WTC11 (cell line): ENCODE data around the gene TACR1. TPM values are rescaled to one million over a fixed set of nuclear protein-coding genes. Genes with fewer than 3 reads are reported as not detected.
"Not testable (repeated sequence)": the region's sequence is repeated elsewhere in the genome, so short reads cannot be mapped to it uniquely, and the experiment has no call there.

Source experiments
- ATAC-seq: fragments of 200-7000 bp; cut with Tn5 transposase; 2 replicates; pipeline ENCODE4 v1.10.0; 2021; ENCODE audit warnings: mild to moderate bottlenecking, moderate library complexity
- CTCF ChIA-PET: fragments of 300-600 bp; sonication (Branson Sonifier 250); formaldehyde crosslinking; loops from one replicate; lab custom pipeline; 2021; ENCODE audit warnings: antibody characterized with exemption; lab: Charles Lee
- POLR2A ChIA-PET: fragments of 350-600 bp; sonication (Branson Sonifier 250); formaldehyde crosslinking; loops from one replicate; lab custom pipeline; 2021; ENCODE audit warnings: antibody characterized with exemption; lab: Charles Lee
- DNase-seq: peaks from one replicate; pipeline ENCODE4 v3.0.0; 2021; ENCODE audit warnings: low spot score
- H3K27ac Mint-ChIP-seq: 2 replicates; pipeline ENCODE4 v1.8.0; 2021; ENCODE audit warnings: mixed read lengths
- H3K27me3 Mint-ChIP-seq: 2 replicates; pipeline ENCODE4 v1.8.0; 2021; ENCODE audit warnings: low read depth, mild to moderate bottlenecking, moderate library complexity, mixed read lengths
- H3K36me3 Mint-ChIP-seq: 2 replicates; pipeline ENCODE4 v1.8.0; 2021; ENCODE audit warnings: mixed read lengths
- H3K4me1 Mint-ChIP-seq: 2 replicates; pipeline ENCODE4 v1.8.0; 2022; ENCODE audit warnings: mixed read lengths
- H3K4me3 Mint-ChIP-seq: 2 replicates; pipeline ENCODE4 v1.8.0; 2021; ENCODE audit warnings: mild to moderate bottlenecking, moderate library complexity, mixed read lengths
- H3K9me3 Mint-ChIP-seq: 2 replicates; pipeline ENCODE4 v1.8.0; 2021; ENCODE audit warnings: mixed read lengths
- ATF1 ChIP-seq: sonication (generic); formaldehyde crosslinking; IDR thresholded peaks from 2 replicates; pipeline ENCODE4 v1.8.1; 2023; ENCODE audit warnings: mild to moderate bottlenecking, moderate library complexity, missing genetic modification reagents
- CREB1 ChIP-seq: sonication (generic); formaldehyde crosslinking; IDR thresholded peaks from 2 replicates; pipeline ENCODE4 v1.8.0; 2023; ENCODE audit warnings: mild to moderate bottlenecking, missing genetic modification reagents
- ERG ChIP-seq: fragments of 250-450 bp; sonication (Bioruptor Pico); IDR thresholded peaks from 2 replicates; pipeline ENCODE4 v1.8.0; 2021; ENCODE audit warnings: mild to moderate bottlenecking
- FOXJ3 ChIP-seq: sonication (generic); formaldehyde crosslinking; IDR thresholded peaks from 2 replicates; pipeline ENCODE4 v1.9.0; 2021; ENCODE audit warnings: missing genetic modification reagents, mild to moderate bottlenecking, borderline replicate concordance
- GRHL2 ChIP-seq: fragments of 250-450 bp; sonication (Bioruptor Pico); IDR thresholded peaks from 2 replicates; pipeline ENCODE4 v1.8.0; 2022; ENCODE audit warnings: mild to moderate bottlenecking, moderate library complexity; ENCODE audit not compliant: insufficient replicate concordance, severe bottlenecking
- ZMAT4 ChIP-seq: fragments of 250-450 bp; sonication (Bioruptor Pico); IDR thresholded peaks from 2 replicates; pipeline ENCODE4 v1.9.0; 2021; ENCODE audit warnings: mild to moderate bottlenecking
- ZNF396 ChIP-seq: fragments of 250-450 bp; sonication (Bioruptor Pico); IDR thresholded peaks from 2 replicates; pipeline ENCODE4 v1.8.0; 2021; ENCODE audit warnings: mild to moderate bottlenecking, moderate library complexity, borderline replicate concordance
- total RNA-seq: library from RNA; stranded (reverse); gene quantifications from 3 replicates; pipeline ENCODE4 v1.2.3, GENCODE V29; 2021
- TF ChIP-seq, protein P1 (sequence below): sonication (generic); formaldehyde crosslinking; IDR thresholded peaks from 2 replicates; pipeline ENCODE4 v1.8.0; 2022; ENCODE audit warnings: mild to moderate bottlenecking, missing genetic modification reagents

The TACR1 gene
- total RNA-seq, 1 experiment from 2014 or later, result 0.13 TPM

GRCh38 chr2:75147884-75148283 lies 51.4 kb downstream of the TACR1 start:
- H3K4me1 Mint-ChIP-seq, DNase-seq, H3K27ac Mint-ChIP-seq, H3K36me3 Mint-ChIP-seq, H3K27me3 Mint-ChIP-seq, H3K4me3 Mint-ChIP-seq, POLR2A ChIA-PET, ATAC-seq: not testable (repeated sequence)
- CTCF ChIA-PET, result interaction anchor here (0.8 to 1.1 kb wide), 2 partner anchors 17 to 226 kb away, joined by 3 read pairs; no protein-coding TSS in a partner anchor
- peaks cover 23% of the 10 kb centered on the region for H3K9me3 Mint-ChIP-seq

DNA sequence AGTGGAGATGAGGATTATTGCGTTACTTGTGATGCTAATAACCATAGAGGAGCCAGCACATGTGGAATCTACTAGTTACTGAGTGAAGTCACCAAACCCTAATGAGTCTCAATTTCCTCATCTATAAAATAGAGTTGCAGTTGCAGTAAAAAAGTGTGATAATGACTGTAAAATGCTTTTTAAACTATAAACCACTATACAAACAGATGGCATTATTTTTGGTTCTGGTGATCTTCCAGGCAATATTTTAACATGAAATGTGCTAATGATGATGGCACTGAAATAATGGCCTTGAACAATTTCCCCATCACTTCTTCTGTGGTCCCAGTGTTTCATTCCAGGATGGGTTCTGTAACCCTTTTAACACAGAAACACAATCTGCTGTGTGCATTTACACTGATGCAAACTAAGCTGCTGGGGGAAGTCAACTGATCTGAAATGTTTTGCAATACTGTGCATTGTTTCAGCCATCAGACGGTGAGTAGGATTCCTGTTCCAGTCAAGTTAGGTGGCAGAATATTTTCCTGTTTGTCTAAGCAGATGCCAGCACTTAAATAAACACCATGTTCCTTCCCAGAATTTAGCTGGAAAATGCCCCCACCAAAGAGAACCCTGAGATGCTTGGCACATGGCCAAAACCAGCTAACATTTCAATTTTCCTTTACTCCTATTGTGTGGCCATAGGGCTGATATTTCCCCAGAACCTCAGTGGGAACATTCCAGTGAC lies 52.6 kb downstream of the TACR1 start:
- Mint-ChIP-seq H3K4me1 (no peaks in the 10 kb centered on the region), H3K4me3 (no peak overlapping the region), H3K36me3 (peaks cover 5% of the 10 kb centered on the region; the same call in 1 of the 2 replicates), H3K9me3 (peaks cover 20% of the 10 kb centered on the region), H3K27me3 (no peaks in the 10 kb centered on the region), H3K27ac (no peak overlapping the region)
- no peak for TF ChIP-seq ATF1 (CRISPR knock-in tag)
- TF ChIP-seq CREB1 (CRISPR knock-in tag), result no peak
- TF ChIP-seq, protein P1, sequence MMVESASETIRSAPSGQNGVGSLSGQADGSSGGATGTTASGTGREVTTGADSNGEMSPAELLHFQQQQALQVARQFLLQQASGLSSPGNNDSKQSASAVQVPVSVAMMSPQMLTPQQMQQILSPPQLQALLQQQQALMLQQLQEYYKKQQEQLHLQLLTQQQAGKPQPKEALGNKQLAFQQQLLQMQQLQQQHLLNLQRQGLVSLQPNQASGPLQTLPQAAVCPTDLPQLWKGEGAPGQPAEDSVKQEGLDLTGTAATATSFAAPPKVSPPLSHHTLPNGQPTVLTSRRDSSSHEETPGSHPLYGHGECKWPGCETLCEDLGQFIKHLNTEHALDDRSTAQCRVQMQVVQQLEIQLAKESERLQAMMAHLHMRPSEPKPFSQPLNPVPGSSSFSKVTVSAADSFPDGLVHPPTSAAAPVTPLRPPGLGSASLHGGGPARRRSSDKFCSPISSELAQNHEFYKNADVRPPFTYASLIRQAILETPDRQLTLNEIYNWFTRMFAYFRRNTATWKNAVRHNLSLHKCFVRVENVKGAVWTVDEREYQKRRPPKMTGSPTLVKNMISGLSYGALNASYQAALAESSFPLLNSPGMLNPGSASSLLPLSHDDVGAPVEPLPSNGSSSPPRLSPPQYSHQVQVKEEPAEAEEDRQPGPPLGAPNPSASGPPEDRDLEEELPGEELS (CRISPR knock-in tag), result no peak
- no peak for TF ChIP-seq ERG (CRISPR knock-in tag)
- TF ChIP-seq ZNF396 (CRISPR knock-in tag), result no peak
- ATAC-seq (no peak), DNase-seq (no peak)
- ChIA-PET CTCF (interaction anchor here (0.7 to 0.8 kb wide), 3 partner anchors 16 to 82 kb away, joined by 3 to 4 read pairs (median 3); no protein-coding TSS in a partner anchor), POLR2A (no interaction called here)

DNA sequence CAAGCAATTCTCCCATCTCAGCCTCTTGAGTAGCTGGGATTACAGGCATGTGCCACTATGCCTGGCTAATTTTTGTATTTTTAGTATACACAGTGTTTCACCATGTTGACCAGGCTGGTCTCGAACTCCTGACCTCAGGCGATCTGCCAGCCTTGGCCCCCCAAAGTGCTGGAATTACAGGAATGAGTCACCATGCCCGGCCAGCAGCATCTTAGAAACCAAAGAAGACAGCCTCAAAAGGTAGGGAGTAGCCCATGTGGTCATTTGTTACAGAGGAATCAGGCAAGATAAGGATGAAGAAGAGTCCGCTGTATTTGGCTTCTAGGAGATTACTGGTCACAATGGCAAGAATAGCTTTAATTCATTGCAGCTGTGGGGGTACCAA lies 53.1 kb downstream of the TACR1 start:
- CTCF ChIA-PET, ATAC-seq, H3K36me3 Mint-ChIP-seq, H3K27ac Mint-ChIP-seq, H3K27me3 Mint-ChIP-seq, POLR2A ChIA-PET, H3K4me3 Mint-ChIP-seq, H3K4me1 Mint-ChIP-seq, DNase-seq: not testable (repeated sequence)
- H3K9me3 Mint-ChIP-seq, result peaks cover 20% of the 10 kb centered on the region

DNA sequence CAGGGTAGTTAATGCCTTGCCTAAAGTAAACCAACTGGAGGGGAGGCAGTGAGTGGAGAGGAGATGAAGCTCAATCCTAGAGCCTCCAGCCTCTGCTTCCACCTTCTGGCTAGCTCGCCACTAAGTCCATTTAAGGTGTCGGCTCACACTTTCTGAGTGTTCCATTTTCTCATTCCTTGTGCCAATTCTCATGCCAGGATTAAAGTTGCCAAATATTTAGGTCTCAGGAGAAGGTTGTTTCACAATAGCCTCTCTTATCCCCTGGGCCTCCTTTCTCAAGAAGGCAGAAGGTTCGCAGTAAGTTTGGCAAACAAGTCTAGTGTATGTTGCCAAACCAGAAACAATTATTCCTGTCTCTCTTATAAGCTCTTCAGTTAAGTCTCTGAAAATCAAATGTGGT lies 57.2 kb downstream of the TACR1 start:
- Mint-ChIP-seq H3K4me1 (no peaks in the 10 kb centered on the region), H3K36me3 (no peaks in the 10 kb centered on the region), H3K9me3 (no peaks in the 10 kb centered on the region), H3K27ac (no peak overlapping the region), H3K27me3 (no peaks in the 10 kb centered on the region)
- TF ChIP-seq ZMAT4 (CRISPR knock-in tag), result no peak
- TF ChIP-seq FOXJ3 (CRISPR knock-in tag), result no peak
- TF ChIP-seq, all 79 proteins: peak for 0
- H3K4me3 Mint-ChIP-seq, result no peak overlapping the region
- CTCF ChIA-PET, result interaction anchor here (1.2 kb wide), 1 partner anchor 91 kb away, joined by 3 read pairs; no protein-coding TSS in a partner anchor
- POLR2A ChIA-PET, result interaction anchor here (0.5 kb wide), 1 partner anchor 502 kb away, joined by 6 read pairs; no protein-coding TSS in a partner anchor
- DNase-seq (no peak), ATAC-seq (no peak)

- Mint-ChIP-seq H3K27me3 (no peaks in the 10 kb centered on the region), H3K4me1 (peaks cover under 1% of the 10 kb centered on the region; the same call in 1 of the 2 replicates), H3K36me3 (no peaks in the 10 kb centered on the region), H3K27ac (no peak overlapping the region), H3K9me3 (no peaks in the 10 kb centered on the region), H3K4me3 (no peak overlapping the region)
- ChIA-PET POLR2A (no interaction called here), CTCF (interaction anchor here (0.9 kb wide), 1 partner anchor 9 kb away, joined by 3 read pairs; no protein-coding TSS in a partner anchor)
- no peak for TF ChIP-seq GRHL2 (CRISPR knock-in tag)
- ATAC-seq, result no peak
- DNase-seq, result no peak
Observed at GRCh38 chr2:75140288-75140687, 59.0 kb downstream of the TACR1 start.
